NCI-H2081 (cell line): Measurements from ENCODE around the gene TTC12.
A peak's percentile ranks its signal among the peaks of the same experiment; 100 is the strongest.
"Not testable (repeated sequence)": the region's sequence is repeated elsewhere in the genome, so short reads cannot be mapped to it uniquely, and the experiment has no call there.

Experiments
- DNase-seq, 2 experiments: peaks; one replicate each; lab custom pipeline; 2025; lab: John Stamatoyannopoulos, UW

The TTC12 gene

GRCh38 chr11:113286009-113286408, 28.4 kb upstream of the TTC12 start:
- no peak for DNase-seq

DNA sequence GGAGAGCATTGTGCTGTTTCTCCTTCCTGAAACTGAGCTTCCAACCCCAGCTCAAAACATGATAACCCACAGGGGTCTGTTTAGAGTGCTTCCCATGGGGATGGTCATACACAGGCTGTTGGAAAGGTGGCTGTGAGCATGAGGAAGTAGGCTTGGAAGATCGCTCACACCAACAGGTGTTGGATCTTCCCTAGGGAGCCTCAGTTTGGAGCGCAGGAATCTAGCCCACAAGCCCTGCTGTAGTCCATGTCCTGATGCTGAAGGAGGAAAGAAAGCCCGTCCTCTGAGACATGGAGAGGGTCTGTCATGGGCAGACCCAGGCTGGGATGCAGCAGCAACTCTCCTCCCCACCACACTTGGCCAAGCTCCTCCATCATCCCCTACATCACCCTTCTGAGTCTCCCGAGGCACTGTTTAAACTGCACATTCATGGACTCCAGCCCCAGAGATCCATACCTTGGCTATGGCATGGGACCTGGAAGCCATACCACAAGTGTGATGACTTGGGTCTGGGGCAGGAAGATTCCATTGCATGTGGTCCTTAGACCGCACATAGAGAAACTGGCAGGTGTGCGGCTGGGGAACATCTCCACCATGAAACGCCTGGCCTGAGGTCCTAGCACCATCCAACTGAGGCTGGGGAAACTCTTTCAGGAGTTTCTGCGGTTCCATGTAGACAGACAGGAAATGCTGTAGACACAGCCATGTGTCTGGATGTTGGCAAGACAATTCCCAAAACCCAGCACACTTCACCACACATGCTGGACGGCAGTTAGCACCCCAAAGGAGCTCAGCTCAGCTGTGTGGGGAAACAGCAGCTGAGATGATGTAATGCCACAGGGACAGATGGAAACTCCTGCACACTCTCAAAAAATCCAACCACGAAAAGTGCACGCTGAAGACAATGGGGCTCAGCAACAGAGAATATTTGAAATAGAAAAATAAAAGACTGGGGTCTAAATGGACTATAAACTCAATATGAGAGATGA, 27.6 kb upstream of the TTC12 start:
- DNase-seq: no peak

DNA sequence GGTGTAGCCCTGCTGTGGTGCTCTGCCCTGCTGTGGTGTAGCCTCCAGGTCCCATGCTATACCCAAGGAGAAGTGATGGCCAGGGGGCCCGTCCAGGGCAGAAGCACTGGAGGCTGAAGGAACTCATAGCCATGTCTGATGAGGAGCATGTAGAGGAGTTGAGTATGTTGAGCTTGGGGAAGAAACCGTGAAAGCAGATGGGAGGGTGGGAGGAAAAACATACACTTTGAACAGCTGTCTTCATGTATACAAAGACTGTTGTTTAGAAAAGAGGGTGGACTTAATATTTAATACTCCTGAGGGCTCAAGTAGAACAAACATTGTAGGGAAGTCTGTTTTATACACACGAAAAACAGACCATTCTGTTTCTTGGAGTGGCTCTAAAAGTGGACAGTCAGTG, 26.6 kb upstream of the TTC12 start:
- no peak for DNase-seq

DNA sequence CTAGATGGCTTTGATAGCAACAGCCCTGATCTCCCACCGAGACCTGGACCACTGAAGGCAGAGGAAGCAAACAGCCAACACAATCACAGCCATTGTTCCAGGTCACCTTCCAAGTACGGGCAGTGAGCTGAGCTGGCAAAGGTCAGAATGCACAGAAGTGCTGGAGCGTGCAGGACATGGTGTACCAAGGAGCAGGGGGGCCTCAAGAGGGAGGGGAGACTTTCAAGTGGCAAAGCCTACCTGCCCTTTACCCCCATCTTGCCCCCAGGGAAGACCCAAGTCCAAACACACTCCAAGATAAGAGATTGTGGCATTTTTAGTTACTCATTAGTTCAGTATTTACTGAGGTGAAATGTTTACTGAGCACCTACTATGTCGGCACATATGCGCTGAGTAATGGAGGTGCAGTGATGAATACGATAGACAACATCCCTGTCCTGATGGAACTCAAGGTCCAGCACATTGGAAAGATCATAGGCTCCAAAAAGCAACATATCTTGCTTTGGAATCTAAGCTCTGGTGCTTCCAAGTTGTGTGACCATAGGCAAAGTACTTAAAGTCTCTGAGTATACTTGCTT, 26.0 kb upstream of the TTC12 start:
- no peak for DNase-seq

GRCh38 chr11:113289431-113290187, 24.8 kb upstream of the TTC12 start:
- DNase-seq: peak; percentile 66 to 72

- no peak for DNase-seq
Observed at GRCh38 chr11:113293936-113294335, 20.4 kb upstream of the TTC12 start.

- DNase-seq: no peak
Observed at GRCh38 chr11:113295993-113296392, 18.4 kb upstream of the TTC12 start.

DNA sequence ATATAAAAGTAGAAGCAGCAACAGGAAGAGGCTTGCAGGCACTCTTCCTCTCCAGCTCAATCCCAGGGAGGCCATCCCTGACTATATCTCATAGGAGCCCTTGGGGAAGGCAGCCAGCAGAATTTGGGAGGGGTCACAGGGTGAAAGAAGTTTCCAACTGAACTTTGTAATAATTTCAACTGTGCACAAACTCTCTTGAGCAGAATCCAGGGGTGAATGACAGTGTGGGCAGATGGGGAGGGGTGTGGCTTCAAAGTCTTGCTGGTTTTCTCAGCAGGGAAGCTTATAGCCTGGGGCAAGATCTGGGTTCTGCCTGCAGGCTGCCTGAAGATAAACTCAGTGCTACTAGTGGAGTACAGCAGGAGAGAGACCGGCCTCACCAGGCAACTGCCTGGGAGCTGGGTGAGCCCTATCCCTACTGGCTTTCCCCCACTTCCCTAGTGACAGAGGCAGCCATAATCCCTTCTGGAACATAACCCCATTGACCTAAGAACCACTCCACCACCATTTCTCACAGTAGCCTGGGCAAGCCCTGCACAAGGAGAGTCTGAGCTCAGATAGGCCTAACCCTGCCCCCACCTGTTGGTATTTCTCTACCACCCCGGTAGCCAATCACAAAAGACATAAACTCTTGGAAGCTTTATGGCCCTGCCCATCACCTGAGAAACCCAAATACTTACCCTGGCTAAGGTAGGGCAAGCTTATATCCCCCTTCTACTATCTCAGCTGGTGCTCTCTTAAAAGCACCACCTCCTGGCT, 17.8 kb upstream of the TTC12 start:
- DNase-seq: no peak

DNA sequence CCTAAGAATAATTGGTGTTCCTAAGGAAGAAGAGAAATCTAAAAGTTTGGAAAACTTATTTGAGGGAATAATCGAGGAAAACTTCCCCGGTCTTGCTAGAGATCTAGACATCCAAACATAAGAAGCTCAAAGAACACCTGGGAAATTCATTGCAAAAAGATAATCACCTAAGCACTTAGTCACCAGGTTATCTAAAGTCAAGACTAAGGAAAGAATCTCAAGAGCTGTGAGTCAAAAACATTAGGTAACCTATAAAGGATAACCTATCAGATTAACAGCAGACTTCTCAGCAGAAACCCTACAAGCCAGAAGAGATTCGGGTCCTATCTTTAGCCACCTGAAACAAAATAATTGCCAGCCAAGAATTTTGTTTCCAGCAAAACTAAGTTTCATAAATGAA, 15.9 kb upstream of the TTC12 start:
- DNase-seq: not testable (repeated sequence)

DNA sequence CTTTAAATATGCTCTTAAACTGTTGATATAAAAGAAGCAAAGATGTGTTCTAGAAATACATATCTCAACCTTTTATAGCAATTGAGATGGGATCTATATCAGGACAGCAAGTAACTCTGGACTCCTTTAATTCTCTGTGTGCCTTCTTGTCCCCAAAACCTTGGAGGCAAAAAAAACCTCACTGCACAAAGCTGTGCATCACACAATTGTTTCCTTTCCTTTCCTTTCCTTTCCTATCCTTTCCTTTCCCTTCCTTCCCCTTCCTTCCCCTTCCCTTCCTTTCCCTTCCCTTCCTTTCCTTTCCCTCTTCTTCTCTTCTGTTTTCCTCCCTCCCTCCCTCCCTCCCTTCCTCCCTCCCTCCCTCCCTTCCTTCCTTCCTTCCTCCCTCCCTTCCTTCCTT, 9.5 kb upstream of the TTC12 start:
- DNase-seq: no peak

DNA sequence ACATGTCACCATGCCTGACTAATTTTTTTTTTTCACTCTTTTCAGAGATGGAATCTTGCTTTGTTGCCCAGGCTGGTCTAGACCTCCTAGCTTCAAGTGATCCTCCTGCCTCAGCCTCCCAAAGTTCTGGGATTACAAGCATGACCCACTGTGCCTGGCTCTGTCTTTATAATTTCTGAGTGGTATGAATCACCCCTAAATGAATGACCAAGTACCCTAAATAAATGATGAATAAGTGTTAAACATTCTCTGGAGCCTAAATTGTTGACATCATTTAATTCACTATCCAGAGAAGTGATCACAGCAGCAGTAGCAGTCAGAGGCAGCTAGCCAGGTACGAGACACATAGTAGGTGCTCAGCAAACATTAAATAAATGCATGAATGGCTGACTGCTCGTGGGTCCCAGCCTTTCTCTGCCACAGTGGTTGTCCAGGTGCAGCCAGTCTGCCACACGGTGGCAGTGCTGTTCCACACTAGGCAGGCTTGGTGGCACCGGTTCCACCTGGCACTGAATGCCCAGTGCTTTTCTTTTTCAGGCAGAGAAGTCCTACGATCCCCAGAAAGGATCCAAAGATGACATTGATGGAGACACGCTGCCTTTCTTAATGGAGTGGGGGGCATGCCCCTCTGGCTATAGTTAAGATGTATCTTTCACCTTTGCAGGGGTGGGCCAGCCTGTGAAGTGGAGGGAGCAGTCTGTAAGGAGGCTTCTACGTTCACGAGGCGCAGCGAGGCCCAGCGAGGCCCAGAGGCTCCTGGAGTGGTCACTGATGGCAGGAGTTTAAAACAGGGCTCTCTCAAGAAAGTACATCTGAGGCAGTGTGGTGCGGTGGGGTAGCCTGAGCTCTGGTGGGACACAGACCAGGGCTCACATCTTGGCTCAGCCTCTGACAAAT, 8.7 kb upstream of the TTC12 start:
- DNase-seq: peak; percentile 75 to 87

DNA sequence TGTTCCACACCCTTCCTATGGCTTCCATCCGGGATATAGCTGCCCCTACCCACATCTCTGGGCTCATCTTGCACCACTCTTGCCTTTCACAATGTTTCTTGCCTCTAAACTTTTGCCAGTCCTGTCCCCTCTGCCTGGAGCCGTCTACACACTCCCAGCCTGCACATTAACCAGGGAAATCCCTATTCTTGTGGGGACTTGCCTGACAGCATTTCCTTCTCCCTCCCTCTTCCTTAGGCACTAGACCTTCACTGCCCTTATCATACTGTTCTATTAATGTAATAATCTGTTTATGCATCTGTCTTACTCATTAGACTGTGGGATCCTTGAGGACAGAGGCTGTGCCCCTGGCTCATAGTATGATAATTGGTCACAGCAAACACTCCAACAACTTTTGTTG, 5.8 kb upstream of the TTC12 start:
- DNase-seq: no peak

DNA sequence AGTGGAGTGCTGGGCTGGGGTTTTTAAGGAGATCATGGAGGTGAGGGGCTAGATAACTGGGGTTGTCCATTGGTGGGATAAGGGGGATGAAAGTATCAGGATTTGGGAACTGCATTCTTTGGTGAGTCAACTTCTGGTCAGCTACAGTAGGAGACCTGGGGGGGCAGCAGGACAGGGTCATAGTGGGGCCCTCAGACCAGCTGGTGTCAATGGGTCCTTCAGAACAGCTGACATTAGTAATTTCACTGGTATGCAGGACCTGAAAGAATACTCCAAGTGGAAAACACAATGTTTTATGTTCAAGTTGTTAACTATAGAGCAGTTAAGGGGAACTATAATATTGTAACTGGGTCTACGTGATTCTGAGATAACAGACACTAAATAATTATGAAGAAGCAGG, 2.8 kb upstream of the TTC12 start:
- DNase-seq: no peak

GRCh38 chr11:113313601-113314000, 782 bp upstream of the TTC12 start:
- no peak for DNase-seq

GRCh38 chr11:113314065-113314388, 356 bp upstream of the TTC12 start:
- no peak for DNase-seq

GRCh38 chr11:113315811-113316210, 1.4 kb downstream of the TTC12 start:
- no peak for DNase-seq

DNA sequence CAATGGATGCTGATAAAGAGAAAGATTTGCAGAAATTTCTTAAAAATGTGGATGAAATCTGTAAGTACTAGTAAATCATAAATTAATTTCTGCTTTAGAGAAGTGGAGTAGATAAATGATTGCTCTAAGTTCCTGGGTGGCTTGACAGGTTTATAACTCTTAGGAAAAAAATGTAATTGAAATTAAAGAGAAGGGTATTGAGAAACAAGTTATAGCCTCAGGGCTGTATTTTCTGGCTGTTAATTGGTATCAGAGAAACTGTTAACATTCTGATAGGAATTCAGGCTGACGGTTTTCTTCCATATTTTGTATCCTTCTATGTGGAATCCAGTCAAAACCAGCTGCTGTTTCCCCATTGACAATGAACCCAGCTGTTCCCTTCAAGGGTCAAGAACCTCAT, 1.9 kb downstream of the TTC12 start:
- DNase-seq: no peak

- DNase-seq: peak in 1 of 2 experiments; percentile 37
Observed at GRCh38 chr11:113317339-113317738, 3.0 kb downstream of the TTC12 start.

DNA sequence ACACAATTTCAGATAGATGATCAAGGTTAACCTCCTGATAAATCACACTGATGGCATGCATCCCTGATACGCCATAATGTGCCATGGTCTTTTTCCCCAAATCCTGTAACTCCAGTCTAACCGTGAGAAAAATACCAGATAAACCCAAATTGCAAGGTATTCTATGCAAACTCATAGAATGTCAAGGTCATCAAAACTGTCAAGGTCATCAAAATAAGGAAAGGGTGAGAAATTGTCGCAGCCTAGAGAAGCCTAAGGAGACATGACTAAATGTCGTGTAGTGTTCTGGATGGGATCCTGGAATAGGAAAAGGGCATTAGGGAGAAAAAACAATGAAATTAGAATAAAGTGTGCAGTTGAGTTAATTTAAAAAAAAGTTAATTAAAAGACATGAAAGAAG, 4.7 kb downstream of the TTC12 start:
- DNase-seq: no peak

DNA sequence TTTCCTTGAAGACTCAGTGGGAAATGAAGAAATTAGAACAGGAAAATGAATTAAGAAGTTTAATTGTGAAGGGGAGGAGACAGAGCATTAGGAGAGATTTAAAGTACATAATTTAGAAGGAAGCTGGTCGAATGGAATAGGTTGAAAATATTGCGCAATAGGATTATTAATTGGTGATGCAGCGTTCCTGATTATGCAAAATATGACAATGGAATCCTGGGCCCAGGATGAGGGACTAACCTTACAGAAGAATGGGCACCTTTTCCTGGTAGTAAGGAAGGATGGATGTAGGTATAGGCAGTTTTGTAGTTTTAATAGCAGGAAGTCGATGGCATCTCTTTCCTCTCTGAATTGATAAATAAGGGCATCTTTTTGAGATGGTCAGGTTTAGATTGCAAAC, 7.8 kb downstream of the TTC12 start:
- DNase-seq: no peak

DNA sequence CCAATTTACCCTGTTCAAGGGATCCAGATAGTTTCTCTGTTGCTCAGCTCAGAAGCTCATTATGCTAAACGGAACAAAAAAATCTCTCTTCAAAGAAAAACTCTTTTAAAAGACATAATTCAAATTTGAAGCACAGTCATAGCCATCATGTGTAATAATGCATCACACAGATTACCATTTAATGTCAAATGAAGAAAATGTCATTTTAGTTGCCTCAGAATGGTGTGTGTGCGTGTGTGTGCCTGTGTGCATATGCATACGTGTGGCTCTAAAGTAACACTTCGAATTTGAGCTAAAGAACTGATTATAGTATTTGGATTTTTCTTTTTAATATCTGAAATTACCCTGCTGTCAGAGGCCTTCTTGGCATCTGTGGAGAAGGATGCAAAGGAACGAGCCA, 9.9 kb downstream of the TTC12 start:
- no peak for DNase-seq
